Measurements from ENCODE around the gene RABL2A. TPM values are rescaled to one million over a fixed set of nuclear protein-coding genes. Genes with fewer than 3 reads are reported as not detected.
"Not testable (repeated sequence)": the region's sequence is repeated elsewhere in the genome, so short reads cannot be mapped to it uniquely, and the experiment has no call there.

The RABL2A gene
- total RNA-seq, 2 donors from 2014 or later: 17.6 to 19.0 TPM

DNA sequence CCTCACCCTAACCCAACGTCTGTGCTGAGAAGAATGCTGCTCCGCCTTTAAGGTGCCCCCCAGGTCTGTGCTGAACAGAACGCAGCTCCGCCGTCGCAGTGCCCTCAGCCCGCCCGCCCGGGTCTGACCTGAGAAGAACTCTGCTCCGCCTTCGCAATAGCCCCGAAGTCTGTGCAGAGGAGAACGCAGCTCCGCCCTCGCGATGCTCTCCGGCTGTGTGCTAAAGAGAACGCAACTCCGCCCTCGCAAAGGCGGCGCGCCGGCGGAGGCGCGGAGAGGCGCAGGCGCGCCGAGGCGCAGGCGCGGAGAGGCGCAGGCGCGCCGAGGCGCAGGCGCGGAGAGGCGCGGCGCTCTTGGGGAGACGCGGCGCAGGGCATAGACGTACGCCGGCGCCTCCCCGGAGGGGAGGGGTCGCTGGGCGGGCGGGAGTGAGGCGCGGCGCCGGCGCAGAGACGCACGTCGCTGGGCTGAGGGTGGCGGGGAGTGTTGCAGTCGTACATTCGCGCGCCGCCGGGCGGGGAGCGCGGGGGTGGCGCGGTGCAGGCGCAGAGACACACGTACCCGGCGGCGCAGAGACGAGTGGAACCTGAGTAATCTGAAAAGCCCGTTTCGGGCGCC lies 23.5 kb upstream of the RABL2A start:
- intact Hi-C loops (cut with DNase I, micrococcal nuclease): not testable (repeated sequence)
- ATAC-seq: peak; percentile 94
- DNase-seq: peak; percentile 87

GRCh38 chr2:113604085-113604477 lies 23.0 kb upstream of the RABL2A start:
- ATAC-seq: peak; percentile 34
- intact Hi-C loops (cut with DNase I, micrococcal nuclease): not testable (repeated sequence)
- peak; percentile 92 to 94 for DNase-seq

DNA sequence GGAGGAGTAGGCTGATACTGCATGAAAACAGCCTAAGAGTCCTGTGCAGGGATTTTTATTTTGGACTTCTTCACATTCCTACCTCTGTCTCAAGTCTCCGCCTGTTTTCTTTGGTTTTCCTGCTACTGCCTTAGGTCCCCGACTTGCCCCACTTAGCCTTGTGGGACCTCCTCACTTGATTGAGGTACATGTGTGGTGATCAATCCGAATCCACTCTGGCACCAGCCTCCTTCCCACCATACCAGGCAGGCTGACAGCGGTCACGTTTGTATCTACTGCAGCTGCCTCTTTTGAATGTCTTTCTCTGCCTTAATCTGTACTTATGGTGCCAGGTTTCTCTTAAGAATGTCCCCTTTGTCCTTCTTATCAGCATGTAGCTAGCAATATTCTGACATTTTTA lies 22.4 kb upstream of the RABL2A start:
- DNase-seq; ATAC-seq; intact Hi-C loops (cut with DNase I, micrococcal nuclease): not testable (repeated sequence)

GRCh38 chr2:113606036-113606435 lies 21.0 kb upstream of the RABL2A start:
- intact Hi-C loops (cut with DNase I, micrococcal nuclease); ATAC-seq; DNase-seq: not testable (repeated sequence)

DNA sequence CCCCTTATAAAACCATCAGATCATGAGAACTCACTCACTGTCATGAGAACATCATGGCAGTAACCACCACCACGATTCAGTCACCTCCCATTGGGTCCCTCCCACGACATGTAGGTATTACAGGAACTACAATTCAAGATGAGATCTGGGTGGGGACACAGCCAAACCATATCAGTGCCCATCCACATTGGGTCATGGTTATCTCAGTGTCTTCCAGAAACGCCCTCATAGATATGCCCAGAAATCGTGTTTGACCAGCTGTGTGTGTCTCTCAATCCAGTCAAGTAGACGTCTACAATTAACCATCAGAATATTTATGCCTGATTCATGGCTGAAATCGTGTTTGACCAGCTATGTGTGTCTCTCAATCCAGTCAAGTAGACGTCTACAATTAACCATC lies 17.2 kb upstream of the RABL2A start:
- intact Hi-C loops (cut with DNase I, micrococcal nuclease); ATAC-seq; DNase-seq: not testable (repeated sequence)

- ATAC-seq; intact Hi-C loops (cut with DNase I, micrococcal nuclease): not testable (repeated sequence)
These were observed 6.1 kb upstream of the RABL2A start for GRCh38 chr2:113621002-113621401.

DNA sequence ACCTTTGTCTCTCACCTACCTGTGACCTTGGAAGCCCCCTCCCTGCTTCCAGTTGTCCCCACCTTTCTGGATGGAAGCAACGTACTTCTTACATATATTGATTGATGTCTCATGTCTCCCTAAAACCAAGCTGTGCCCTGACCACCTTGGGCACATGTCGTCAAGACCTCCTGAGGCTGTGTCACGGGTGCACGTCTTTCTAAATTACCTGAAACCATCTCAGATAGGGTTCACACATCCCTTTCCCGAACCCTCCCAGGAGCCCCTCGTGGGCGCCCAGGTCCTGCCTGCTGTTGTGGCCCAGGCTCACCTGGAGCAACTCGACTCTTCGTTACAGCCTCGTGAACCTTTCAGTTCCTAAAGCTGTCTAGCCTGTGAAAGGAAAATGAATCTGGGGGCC lies 1.2 kb upstream of the RABL2A start:
- ATAC-seq, DNase-seq: not testable (repeated sequence)

More at GRCh38 chr2:113621002-113621401, 6.1 kb upstream of the RABL2A start:
- not testable (repeated sequence) for DNase-seq

DNA sequence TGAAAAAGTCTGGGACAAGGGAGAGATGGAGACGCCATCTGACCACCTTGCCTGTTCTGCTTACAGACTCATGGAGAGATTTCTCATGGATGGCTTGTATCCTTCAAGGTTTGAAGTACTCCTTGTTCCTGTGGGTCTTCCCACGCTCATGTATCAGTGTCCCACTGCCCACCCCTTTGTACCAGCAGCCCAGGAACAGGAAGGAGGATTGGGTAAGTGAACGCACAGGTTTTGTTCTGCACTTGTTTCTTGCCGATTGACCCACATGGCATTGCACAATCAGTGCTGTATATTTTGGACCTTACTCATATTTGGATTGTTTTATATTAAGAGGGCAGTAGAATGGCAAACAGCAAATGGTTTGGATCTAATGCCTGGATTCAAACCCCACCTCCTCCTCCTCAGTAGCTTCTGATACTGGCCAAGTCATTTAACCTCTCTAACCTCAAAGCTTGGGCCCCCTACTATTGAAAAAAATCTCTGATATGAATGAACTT lies 5.8 kb downstream of the RABL2A start:
- DNase-seq; intact Hi-C loops (cut with DNase I, micrococcal nuclease); ATAC-seq: not testable (repeated sequence)

More for the DNA sequence above, 1.2 kb upstream of the RABL2A start:
- intact Hi-C loops (cut with DNase I, micrococcal nuclease): not testable (repeated sequence)

DNA sequence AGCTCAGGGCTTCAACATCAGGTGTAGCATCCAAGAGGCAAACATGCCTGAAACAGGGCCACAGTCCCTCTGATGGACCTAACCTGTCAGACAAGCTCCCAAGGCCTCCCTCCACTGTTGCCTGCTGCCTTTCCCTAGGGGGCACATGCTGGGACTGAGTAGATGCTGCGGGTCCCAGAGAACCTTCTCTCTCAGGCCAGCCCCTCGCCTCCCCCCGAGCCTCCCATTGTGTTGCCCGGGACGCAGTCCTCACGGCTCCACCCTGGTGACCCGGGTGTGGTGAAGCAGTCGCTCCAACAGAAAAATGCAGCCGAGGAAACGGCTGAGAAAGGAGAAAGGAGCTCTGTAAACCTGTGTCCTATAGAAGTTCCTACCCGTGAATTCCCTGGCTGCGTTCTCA lies 8.3 kb downstream of the RABL2A start:
- DNase-seq; intact Hi-C loops (cut with DNase I, micrococcal nuclease): not testable (repeated sequence)
- peak; percentile 34 for ATAC-seq

DNA sequence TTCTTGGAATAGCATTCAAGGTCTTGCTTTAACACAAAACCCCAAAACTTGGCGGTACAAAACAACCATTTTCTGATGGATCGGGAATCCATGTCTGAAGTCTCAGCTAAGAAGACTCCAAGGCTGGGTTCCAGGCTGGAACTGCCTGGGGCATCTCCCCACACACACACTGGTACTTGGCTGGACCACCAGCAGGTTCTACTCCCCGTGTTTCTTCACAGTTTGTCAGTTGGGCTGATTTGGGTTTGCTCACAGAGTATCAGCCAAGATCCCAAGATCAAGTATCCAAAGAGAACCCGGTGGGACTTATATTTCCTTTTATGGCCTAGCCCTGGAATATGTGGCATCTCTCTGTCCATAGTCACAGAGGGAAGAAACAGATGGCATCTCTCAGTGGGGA lies 9.2 kb downstream of the RABL2A start:
- not testable (repeated sequence) for DNase-seq, ATAC-seq

GRCh38 chr2:113638084-113638483 lies 11.0 kb downstream of the RABL2A start:
- DNase-seq; ATAC-seq; intact Hi-C loops (cut with DNase I, micrococcal nuclease): not testable (repeated sequence)

More for the DNA sequence above, 9.2 kb downstream of the RABL2A start:
- intact Hi-C loops (cut with DNase I, micrococcal nuclease): not testable (repeated sequence)

DNA sequence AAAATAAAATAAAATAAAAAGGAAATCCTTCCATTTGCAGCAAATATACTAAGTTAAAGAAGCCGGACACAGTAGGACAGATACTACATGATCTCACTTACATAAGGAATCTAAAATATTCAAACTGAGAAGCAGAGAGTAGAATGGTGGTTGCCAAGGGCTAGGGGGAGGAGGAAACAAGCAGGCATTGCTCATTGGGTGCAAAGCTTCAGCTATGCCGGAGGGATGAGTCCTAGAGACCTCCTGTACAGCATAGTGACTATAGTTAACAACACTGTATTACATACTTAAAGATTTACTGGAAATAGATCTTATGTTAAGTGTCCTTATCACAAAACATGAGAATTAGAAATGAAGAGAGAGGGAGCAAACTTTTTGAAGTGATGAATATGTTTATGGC lies 19.2 kb downstream of the RABL2A start:
- ATAC-seq; intact Hi-C loops (cut with DNase I, micrococcal nuclease); DNase-seq: not testable (repeated sequence)

- not testable (repeated sequence) for ATAC-seq, DNase-seq
These were observed 24.1 kb downstream of the RABL2A start for GRCh38 chr2:113650834-113651815.

GRCh38 chr2:113652599-113652998 lies 25.5 kb downstream of the RABL2A start:
- ATAC-seq; intact Hi-C loops (cut with DNase I, micrococcal nuclease); DNase-seq: not testable (repeated sequence)

More at GRCh38 chr2:113650834-113651815, 24.1 kb downstream of the RABL2A start:
- intact Hi-C loops (cut with DNase I, micrococcal nuclease): not testable (repeated sequence)

GRCh38 chr2:113656031-113656624 lies 29.1 kb downstream of the RABL2A start:
- intact Hi-C loops (cut with DNase I, micrococcal nuclease): not testable (repeated sequence)
- ATAC-seq: peak; percentile 78
- peak; percentile 45 to 59 for DNase-seq

DNA sequence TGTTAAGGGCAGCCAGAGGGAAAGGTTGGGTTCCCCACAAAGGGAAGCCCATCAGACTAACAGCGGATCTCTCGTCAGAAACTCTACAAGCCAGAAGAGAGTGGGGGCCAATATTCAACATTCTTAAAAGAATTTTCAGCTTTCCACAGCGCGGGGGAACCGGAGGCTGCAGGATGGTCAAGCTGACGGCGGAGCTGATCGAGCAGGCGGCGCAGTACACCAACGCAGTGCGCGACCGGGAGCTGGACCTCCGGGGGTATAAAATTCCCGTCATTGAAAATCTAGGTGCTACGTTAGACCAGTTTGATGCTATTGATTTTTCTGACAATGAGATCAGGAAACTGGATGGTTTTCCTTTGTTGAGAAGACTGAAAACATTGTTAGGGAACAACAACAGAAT lies 30.7 kb downstream of the RABL2A start:
- ATAC-seq; intact Hi-C loops (cut with DNase I, micrococcal nuclease); DNase-seq: not testable (repeated sequence)

DNA sequence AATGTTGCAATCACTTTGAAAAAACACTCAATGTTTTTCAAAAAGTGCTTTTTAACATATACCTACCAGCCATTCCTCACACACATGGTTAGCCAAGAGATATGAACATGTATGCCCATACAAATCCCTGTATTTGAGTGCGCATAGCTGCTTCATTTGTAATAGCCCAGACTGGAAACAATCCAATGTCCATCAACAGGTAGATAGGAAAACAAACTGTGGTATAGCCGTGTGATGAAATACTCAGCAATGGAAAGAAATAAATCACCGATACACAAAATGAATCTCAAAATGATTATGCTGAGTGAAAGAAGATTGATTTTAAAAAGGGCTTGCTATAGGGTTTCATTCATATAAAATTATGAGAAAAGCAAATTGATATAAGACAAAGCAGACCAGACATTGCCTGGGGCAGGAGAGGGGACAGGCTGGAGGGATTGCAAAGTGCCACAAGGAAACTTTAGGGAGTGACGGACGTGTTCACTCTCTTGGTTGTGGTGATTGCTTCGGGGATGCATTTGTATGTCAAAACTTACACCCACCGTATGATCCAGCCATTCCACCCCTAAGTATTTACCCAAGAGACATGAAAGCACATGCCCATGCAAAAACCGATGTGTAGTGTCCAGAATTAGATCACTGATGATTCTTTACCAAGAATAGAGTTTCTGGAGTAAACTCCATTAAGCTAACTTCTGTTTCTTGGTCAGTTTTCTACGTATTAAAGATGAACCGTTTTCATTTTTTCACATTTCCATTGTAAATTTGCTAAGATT lies 36.4 kb downstream of the RABL2A start:
- intact Hi-C loops (cut with DNase I, micrococcal nuclease); ATAC-seq; DNase-seq: not testable (repeated sequence)

All from left colon (tissue), 2 donors.